Renal cortex interstitium (tissue), 11 donors: ENCODE data around the gene E2F4. TPM values are rescaled to one million over a fixed set of nuclear protein-coding genes. Genes with fewer than 3 reads are reported as not detected.

Source experiments
- DNase-seq, 11 donors: peaks; one replicate each; pipeline ENCODE4 v3.0.0-alpha.2; 2013; ENCODE audit warnings: low read depth in 9 of 11, low spot score in 4 of 11; ENCODE audit errors: extremely low read depth in 1 of 11
- polyA plus RNA-seq, 3 donors: library from polyadenylated mRNA; unstranded; fragments of 120-200 nt; gene quantifications; one replicate each; pipeline ENCODE4 v1.2.1, GENCODE V29; 2013; ENCODE audit not compliant: insufficient read length in 3 of 3

Gene E2F4
- polyA plus RNA-seq, 3 donors = 50.9 to 67.2 (median 59.5) TPM

DNA sequence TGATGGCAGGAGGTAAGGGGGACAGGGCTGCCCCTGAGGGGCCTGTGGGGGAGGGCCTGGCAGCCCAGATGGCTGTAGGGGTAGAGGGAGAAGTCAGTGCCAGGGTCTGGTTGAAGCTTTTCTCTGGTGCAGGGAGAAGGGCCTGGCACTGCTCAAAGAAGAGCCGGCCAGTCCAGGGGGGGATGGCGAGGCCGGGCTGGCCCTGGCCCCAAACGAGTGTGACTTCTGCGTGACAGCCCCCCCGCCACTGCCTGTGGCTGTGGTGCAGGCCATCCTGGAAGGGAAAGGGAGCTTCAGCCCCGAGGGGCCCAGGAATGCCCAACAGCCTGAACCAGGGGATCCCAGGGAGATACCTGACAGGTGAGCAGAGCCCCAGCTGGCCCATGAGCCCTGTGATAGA lies 24.4 kb upstream of the E2F4 start:
- DNase-seq = no peak

DNA sequence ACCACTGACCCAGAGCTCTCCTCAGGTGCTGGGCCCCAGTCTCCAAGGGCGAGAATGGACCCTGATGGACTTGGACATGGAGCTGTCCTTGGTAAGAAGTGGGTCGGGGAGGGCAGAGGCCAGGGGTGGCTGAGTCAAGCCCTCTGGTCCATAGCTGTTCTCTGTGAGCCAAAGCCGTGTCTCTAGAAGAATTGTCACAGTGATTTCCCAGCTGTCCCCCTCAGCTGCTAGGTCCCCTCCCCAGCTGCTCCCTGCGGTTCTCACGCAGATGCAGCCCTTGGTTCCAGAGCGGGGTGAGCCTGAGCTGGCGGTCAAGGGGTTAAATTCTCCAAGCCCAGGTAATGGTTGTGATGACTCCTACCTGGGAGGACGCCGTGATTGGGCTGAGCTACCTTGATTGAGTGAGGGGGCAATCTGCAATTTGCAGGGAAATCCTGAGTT lies 22.9 kb upstream of the E2F4 start:
- DNase-seq = no peak

DNA sequence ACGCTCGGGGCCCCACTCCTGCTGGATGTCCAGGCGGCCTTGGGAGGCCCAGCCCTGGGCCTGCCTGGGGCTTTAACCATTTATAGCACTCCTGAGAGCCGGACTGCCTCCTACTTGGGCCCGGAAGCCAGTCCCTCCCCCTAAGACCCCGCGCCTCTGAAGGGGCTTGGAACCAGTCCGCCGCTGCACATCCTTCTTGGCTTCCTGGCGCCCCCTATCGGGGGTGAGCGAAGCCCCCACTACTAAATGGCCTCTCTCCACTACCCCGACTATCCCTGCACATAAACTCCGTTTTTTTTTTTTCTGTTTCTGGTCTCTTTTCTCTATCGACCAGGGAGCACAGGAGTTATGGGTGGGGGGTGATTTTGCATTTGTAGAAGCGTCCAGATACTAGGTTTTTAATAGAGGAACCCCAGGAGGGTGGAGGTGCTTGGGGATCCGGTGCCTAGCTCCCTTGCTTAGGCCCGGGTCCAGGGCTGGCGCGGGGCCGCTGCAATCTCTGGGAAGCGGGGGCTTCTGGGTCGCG lies 22.2 kb upstream of the E2F4 start:
- no peak for DNase-seq

DNA sequence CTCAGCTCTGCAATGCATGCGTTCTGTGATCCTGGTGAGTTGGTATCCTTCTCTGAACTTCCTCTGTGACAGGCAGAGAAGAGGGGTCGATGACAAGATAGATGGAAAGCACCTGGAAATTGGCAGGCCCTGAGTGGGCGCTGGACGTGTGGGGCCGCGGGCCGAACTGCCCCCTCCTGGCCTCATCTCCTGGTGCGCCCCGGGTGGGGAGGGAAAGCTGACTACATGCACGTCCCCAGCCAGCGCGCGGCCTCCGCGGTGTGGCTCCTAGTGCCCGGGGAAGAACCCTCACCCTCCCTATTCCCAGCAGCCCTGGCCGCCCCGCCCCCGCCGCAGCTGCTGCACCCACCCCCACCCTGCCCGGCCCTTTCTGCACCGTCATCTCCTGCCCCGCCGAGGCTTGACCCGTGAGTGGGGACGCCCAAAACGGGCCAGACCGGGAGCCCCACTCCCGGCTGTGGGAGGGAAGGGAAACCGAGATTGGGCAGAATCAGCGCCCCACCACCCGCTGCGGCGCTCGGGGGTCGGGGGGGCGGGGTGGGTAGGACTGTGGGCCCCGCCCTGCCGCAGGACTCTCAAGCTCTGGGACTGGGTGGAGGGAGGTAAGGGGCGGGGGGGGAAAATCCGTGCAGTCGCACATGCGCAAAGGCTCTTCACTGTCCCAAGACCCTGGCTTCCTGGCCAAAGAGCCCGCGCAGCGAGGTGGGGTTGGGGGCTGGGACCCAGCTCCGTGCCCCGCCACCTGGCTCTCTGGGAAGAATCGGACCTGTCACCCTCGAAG lies 21.6 kb upstream of the E2F4 start, which contains the start of gene NOL3:
TSS of gene NOL3 (plus strand) at position 371 of the 781 bp plus-strand sequence.
- DNase-seq = no peak

DNA sequence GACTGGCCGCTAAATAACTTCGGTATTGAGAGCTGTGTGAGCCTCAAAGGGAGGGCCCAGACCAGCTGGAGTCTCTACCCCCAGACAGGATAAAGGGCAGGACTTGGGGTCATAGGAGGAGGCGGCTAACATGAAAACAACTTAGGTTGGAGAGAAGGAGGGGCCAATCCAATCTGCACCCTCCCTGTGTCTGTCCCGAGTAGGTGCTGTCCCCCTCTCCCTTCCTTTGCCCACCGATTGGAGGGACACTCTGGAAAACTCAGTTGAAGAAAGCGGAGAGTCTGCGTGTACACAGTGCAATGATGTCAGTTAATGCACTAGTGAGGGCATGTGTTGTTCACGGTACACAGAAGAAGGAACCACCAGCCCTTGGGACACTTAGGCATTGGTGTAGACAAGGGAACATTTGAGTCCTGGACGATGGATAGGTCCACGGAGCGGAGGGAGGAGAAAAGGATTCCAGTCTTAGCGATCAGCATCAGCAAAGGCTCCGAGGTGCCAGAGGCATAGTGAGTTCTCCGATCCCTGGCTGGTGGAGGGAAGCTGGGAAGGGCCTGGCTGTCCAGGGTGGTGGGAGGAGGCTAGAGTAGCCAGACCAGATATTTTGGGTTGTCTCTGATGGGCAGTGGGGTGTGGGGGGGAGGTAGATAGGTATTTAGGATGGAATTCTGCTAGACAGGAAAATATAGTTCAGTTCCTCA lies 20.9 kb upstream of the E2F4 start:
- no peak for DNase-seq

DNA sequence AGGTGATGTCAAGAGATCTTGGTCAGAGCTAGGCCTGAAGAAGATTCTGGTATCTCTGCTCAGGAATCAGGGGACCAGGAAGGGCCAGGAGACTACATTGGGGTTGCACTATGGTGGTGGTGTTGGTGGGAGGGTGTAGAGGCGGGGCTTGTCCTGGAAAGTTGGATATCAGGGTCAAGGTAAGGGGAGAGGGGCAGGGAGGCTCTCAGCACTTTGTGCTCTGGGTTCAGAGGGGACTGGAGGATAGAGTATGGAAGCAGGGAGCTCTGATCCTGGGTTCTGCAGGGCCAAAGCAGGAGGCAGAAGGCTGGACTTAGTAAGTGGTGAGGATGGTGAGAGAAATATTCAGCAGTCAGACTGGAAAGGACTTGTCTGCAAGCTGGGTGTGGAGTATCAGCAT lies 18.6 kb upstream of the E2F4 start:
- DNase-seq = no peak

DNA sequence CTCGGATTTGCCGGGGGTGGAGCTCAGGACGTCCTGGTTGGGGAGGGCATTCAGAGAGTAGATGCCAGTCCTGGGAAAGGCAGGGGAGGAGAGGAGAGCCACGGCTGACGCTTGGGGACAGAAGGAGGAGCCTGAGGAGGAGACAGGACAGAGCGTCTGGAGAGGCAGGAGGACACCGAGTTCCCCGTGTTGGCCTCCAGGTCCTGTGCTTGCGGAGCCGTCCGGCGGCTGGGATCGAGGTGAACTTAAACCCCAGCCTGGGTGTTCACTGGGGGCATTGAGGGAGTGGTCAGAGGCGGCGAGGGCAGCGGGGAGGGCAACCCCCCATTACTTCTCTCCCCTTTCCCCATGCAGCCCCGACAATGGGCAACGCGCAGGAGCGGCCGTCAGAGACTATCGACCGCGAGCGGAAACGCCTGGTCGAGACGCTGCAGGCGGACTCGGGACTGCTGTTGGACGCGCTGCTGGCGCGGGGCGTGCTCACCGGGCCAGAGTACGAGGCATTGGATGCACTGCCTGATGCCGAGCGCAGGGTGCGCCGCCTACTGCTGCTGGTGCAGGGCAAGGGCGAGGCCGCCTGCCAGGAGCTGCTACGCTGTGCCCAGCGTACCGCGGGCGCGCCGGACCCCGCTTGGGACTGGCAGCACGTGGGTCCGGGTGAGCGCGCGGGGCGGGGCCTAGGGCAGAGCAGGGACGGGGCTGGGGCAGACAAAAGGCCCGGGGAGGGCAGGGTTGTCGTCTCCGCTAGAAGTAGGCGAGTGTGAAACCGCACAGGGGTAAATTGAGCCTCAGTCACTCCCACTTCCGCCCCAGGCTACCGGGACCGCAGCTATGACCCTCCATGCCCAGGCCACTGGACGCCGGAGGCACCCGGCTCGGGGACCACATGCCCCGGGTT lies 17.9 kb upstream of the E2F4 start:
- no peak for DNase-seq

DNA sequence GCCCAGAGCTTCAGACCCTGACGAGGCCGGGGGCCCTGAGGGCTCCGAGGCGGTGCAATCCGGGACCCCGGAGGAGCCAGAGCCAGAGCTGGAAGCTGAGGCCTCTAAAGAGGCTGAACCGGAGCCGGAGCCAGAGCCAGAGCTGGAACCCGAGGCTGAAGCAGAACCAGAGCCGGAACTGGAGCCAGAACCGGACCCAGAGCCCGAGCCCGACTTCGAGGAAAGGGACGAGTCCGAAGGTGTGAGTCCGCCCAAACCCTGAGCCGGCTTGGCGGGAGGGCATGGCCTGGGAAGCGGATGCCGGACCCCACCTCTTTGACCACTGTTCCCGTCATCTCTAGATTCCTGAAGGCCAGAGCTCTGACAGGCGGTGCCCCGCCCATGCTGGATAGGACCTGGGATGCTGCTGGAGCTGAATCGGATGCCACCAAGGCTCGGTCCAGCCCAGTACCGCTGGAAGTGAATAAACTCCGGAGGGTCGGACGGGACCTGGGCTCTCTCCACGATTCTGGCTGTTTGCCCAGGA lies 17.2 kb upstream of the E2F4 start:
- no peak for DNase-seq

DNA sequence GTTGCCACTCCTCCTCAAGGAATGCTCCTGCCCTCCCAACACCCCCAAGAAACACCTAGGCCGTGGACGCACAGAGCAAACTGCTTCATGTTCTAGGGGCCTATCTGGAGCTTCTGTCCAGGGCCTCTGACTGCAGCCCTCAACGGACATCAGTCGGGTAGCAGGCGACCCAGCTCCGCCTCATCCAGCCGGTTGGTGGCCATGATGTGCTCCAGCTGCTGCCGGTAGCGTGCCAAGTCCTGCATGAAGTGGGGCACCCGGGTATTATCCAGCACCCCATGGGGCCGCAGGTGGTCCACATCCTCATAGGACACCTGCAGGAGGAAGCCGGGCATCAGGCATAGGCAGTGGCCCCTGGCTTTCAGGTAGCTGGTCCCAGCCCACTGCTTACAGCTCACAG lies 15.3 kb upstream of the E2F4 start:
- DNase-seq = no peak

DNA sequence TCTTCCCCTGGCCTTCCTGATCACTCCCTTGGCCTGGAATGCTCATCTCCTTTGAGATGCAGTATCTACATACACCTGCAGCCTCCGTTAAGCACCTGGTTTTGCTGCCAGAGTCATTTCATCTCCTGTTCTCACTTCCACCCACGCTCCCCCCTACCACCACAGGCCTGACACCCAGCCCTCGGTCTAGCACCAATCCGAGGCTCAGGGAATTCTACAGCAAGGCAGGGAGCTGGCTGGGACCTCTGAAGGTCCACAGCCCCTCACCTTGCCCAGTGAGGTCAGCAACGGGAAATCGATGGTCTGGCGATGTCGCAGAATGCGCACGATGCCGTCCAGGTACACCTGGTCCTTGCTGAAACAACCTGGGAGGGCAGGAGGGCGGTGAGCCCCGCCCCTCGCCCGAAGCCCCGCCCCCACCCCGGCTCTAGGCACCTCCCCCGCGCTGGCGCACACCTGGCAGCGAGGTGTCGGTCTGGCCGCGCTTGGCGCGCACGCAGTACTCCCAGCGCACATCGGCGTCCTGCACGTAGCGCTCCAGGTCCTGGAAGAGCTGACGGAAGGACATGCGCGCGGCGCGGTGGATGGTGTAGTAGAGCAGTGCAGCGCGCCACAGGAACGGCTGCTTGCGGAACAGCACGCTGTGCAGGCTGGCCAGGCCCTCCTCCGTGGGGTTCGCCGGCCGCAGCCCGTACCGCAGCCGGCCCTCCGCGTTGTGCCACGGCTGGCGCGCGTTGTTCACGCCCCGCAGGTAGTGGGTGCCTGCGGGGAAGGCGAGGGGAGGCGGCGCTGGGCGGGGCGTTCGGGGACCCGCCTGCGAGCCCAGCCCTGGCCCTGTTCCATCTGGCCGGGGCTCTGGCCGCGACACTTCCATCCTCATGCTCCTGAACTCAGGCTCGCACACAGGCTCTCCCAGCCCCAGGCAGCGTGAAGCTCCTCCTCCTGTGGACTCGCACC lies 13.9 kb upstream of the E2F4 start:
- DNase-seq = no peak

DNA sequence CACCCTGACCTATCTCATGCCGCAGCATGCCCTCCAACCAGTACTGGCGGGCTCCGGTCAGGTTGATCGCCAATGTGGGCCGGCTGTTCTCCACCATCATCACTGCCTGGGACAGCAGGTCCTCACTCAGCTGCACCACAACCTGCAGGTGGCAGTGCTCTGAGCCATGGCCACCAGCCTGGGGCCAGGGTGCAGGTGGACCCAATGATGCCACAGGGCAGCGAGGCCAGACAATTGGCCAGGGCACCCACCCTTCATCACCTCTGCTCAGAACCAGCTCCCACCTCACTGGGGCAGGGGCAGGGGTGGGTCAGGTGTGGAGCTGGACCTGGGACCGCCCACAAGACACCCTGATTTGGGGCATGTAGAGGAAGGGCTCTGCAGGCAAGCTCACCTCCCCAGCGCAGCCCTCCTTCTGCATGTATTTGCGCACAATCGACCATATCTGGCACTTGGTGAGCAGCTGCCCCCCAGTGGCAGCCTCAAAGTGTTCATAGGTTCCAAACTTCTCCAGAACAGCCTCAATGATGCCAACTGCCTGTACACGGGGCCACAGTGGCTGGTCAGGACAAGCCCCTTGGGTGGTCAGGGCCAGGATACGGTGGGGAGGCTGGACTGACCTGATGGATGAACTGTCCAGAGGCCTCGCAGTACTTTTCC lies 12.4 kb upstream of the E2F4 start:
- no peak for DNase-seq

DNA sequence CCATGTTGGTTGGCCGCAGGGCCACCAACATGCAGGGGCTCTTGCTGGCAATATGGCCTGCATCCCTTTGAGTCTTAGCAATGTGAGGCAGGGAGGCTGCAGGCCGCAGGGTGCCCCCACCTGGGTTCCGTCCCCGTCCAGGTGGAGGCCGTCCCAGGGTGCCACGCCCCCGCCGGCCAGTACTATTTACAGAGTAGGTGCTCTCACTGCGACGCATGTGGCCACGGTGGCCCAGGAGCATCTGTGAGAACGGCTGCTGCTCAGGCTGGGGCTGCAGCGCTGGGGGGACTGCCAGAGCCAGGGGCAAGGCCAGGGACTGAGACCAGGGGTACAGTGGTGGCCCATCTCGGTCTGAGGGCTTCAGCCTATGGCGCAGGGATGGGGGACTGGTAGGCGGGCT lies 11.8 kb upstream of the E2F4 start:
- no peak for DNase-seq

DNA sequence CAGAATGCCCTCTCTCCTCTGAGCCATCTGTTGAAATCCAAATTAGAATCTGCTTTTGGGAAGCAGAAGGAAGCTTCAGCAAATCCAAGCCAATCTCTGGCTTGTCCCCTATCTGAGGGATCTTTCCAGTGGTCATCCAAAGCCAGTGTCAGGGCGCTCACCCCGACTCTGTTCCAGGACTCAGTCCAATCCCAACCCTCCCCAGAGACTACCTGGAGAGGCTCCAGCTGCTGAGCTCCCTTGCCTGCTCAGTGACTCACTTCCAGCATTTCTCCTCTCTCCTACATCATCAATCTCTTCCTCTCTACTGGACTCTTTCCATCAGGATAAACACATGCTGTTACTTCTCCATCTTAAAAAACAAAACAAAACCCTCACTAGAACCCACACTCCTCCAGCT lies 10.6 kb upstream of the E2F4 start:
- DNase-seq = no peak

DNA sequence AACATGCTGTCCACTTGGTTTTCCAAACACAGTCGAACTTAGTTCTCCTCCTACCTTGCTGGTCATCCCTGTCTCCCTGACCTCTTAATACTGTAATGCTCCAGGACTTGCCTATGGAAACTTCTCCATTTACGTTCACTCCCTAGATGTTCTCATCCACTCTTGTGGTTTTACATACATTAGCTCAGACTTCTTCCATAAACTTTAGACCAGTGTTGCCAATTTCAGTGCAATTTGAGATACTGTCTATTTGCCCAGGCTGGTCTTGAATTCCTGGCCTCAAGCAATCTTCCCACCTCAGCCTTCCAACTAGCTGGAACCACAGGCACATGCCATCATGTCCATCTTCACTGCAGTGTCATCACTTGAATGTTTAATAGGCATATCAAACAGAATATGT lies 9.7 kb upstream of the E2F4 start:
- no peak for DNase-seq

DNA sequence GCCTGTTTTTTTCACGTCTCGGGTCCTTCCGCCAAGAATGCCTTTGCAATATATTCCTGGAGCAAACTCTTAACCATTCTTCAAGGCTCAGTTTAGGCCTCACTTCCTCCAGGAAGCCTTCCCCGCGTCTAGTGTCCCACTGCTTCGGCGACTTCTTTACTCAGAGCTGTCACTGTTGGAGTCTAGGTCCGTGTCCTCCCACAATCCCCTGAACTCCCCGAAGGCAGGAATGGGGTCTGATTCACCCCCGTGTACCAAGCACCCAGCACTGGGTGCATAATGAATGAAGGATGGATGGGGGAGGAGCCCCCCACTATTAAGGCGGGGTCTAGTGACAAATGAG lies 8.7 kb upstream of the E2F4 start:
- DNase-seq = no peak

DNA sequence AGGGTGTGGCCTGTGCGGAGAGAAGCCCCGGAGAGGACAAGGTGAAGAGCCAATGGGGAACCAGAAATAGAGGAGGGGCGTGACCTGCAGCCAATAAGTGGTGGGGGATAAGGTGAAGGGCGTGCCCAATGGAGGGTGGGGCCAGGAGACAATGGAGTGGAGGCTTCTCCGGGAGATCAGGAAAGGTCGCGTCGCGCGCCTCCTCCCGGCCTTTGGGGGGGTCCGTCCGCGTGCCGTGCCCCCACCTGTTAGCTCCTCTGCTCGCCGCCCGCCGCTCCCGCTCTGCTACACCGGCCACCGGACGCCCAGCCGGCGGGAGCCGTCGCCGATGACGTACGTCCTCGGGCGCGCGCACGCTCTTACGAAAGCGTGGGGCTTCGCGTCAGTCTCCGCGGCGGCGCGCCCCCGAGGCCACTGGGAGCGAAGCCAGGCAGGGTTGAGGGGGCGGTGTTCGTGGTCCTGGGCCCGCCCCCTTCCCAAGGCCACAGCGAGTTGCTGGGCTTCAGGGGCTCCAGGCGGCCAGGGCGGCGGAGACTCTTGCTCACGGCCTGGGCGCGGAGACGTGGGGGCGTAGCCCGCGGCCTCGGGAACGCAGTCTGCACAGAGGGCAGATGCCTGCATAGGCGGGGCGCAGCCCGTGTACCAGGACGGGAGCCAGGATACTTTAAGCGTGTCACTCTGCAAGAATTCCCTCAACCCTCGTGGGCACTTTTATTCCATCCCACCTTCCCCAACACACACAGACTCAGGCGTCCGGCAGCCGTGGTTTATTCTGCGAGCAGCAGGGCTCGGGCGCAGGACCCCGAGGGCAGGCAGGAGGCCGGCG lies 8.1 kb upstream of the E2F4 start, which contains the start of gene MATCAP1:
TSS of gene MATCAP1 (minus strand) at position 337 of the 826 bp plus-strand sequence. CDS start 3,353 bp downstream, outside the sequence.
- DNase-seq = peak; percentile 89 to 96 (median 95)
